ENCODE data around the gene XCL1.

DNA sequence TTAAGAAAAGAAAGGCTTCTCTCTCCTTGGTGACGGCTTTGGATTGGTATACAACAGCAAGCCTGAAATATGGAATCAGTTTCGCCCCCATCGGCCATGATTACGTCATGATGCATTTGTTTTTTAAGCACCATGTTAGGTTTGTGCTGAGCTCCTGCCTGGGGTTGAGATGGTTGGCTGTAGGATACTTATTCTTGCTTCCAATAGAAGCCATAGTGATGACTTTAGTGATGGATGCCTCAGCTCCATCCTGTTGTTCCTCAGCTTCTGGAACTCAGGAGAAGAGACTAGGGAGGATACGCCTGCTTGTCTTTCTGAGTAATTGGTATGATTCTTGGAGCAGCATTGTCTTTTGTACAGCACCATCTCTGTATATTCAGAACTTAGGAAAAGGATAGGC, 14.7 kb downstream of the XCL1 start:
- no peak for TF ChIP-seq CTCF (conservative IDR thresholded peaks at IDR 0.05 in 1 of 2, IDR thresholded peaks at IDR 0.05 in 1 of 2; ENCODE audit: low read depth in 1 of 2, low read length in 2 of 2)
- no peak for TF ChIP-seq EZH2 (IDR thresholded peaks at IDR 0.05; ENCODE audit: low read length, missing control alignments)

Measured in fibroblast of lung (primary cell).